ENCODE data around the gene BRD7. TPM values are rescaled to one million over a fixed set of nuclear protein-coding genes. Genes with fewer than 3 reads are reported as not detected.

Gene BRD7
- total and polyA plus RNA-seq, 7 donors = 34.2 to 56.4 (median 52.0) TPM

- intact Hi-C loops (cut with DNase I) = no loop called here
These were observed 32.2 kb upstream of the BRD7 start for GRCh38 chr16:50400967-50401348.

GRCh38 chr16:50400312-50400966 lies 31.7 kb upstream of the BRD7 start:
- no peaks in the 10 kb centered on the region for H3K4me1 ChIP-seq
- no peaks in the 10 kb centered on the region for H3K9me3 ChIP-seq
- DNase-seq = no peak
- H3K27ac ChIP-seq = no peak overlapping the region
- H3K4me3 ChIP-seq = no peak overlapping the region
- 94% methylated on average over 8 of the region's 8 CpGs for WGBS, 2 donors
- H3K27me3 ChIP-seq = no peaks in the 10 kb centered on the region
- TF ChIP-seq POLR2A (IDR thresholded peaks at IDR 0.05) (no peak), CTCF (IDR thresholded peaks at IDR 0.05) (no peak), EP300 (IDR thresholded peaks at IDR 0.05) (no peak), POLR2AphosphoS5 (IDR thresholded peaks at IDR 0.05) (no peak)
- intact Hi-C loops (cut with DNase I) = no loop called here
- H3K36me3 ChIP-seq = no peaks in the 10 kb centered on the region

More at GRCh38 chr16:50400967-50401348, 32.2 kb upstream of the BRD7 start:
- TF ChIP-seq CTCF (IDR thresholded peaks at IDR 0.05) (no peak), EP300 (IDR thresholded peaks at IDR 0.05) (no peak), POLR2AphosphoS5 (IDR thresholded peaks at IDR 0.05) (no peak), POLR2A (IDR thresholded peaks at IDR 0.05) (no peak)
- Histone ChIP-seq H3K4me1 (no peaks in the 10 kb centered on the region), H3K36me3 (no peaks in the 10 kb centered on the region), H3K27ac (no peak overlapping the region), H3K9me3 (no peaks in the 10 kb centered on the region), H3K27me3 (no peaks in the 10 kb centered on the region), H3K4me3 (no peak overlapping the region)
- 91 to 93% methylated on average over 6 of the region's 6 CpGs for WGBS, 2 donors
- no peak for DNase-seq

- WGBS, 2 donors = 75 to 82% methylated on average over 3 of the region's 3 CpGs
- Histone ChIP-seq H3K4me1 (no peaks in the 10 kb centered on the region), H3K27me3 (no peaks in the 10 kb centered on the region), H3K36me3 (no peaks in the 10 kb centered on the region), H3K27ac (no peak overlapping the region), H3K4me3 (no peak overlapping the region), H3K9me3 (no peaks in the 10 kb centered on the region)
- no peak for DNase-seq
- TF ChIP-seq POLR2A (IDR thresholded peaks at IDR 0.05) (no peak), EP300 (IDR thresholded peaks at IDR 0.05) (no peak), POLR2AphosphoS5 (IDR thresholded peaks at IDR 0.05) (no peak), CTCF (IDR thresholded peaks at IDR 0.05) (no peak)
- intact Hi-C loops (cut with DNase I) = no loop called here
These were observed 30.6 kb upstream of the BRD7 start for GRCh38 chr16:50399411-50399810.

- no peaks in the 10 kb centered on the region for H3K36me3 ChIP-seq
- WGBS, 2 donors = 77 to 91% methylated on average over 5 of the region's 5 CpGs
- no peak for DNase-seq
- no peak overlapping the region for H3K27ac ChIP-seq
- intact Hi-C loops (cut with DNase I) = no loop called here
- no peaks in the 10 kb centered on the region for H3K9me3 ChIP-seq
- no peak overlapping the region for H3K4me3 ChIP-seq
- TF ChIP-seq CTCF (IDR thresholded peaks at IDR 0.05) = no peak
- H3K4me1 ChIP-seq = no peaks in the 10 kb centered on the region
- no peaks in the 10 kb centered on the region for H3K27me3 ChIP-seq
These were observed 29.5 kb upstream of the BRD7 start for GRCh38 chr16:50398336-50398735.

Data from sigmoid colon (tissue), 7 donors.